ENCODE data around the gene CIRBP. TPM values are rescaled to one million over a fixed set of nuclear protein-coding genes. Genes with fewer than 3 reads are reported as not detected.

Gene CIRBP
- total RNA-seq = 300 and 380 TPM in 2 replicates

GRCh38 chr19:1269065-1269477 is at the start of gene CIRBP:
Gene CIRBP (plus strand): TSS chr19:1269332. CDS start chr19:1270934, 1,602 bp downstream.
- H3K27me3 ChIP-seq (ENCODE audit: insufficient read depth, low read length) = no peaks in the 10 kb centered on the region
- H3K4me2 ChIP-seq (ENCODE audit: insufficient read depth, low read length) = peak within 1 kb of the TSS; percentile 76
- no peak within 1 kb of the TSS for H2AFZ ChIP-seq (ENCODE audit: low read length)
- H3K4me3 ChIP-seq (ENCODE audit: insufficient read depth, low read length) = peak within 1 kb of the TSS; percentile 75
- H3K79me2 ChIP-seq (ENCODE audit: insufficient read depth, low read length) = peaks cover 48% of the 10 kb centered on the region
- H3K9me3 ChIP-seq (ENCODE audit: low read depth, low read length) = no peaks in the 10 kb centered on the region
- peak within 1 kb of the TSS; percentile 94 for H3K27ac ChIP-seq (ENCODE audit: low read depth, low read length)
- DNase-seq (ENCODE audit: insufficient read length, low spot score, missing footprints) = peak; percentile 100
- TF ChIP-seq CTCF (IDR thresholded peaks at IDR 0.05; ENCODE audit: extremely low read depth, low read depth, low read length) = no peak
- H3K4me1 ChIP-seq (ENCODE audit: insufficient read depth, low read length) = peaks cover 59% of the 10 kb centered on the region
- peaks cover 37% of the 10 kb centered on the region for H3K36me3 ChIP-seq (ENCODE audit: insufficient read depth, low read length)
- H4K20me1 ChIP-seq (ENCODE audit: insufficient read depth, low read length) = peaks cover 36% of the 10 kb centered on the region

- Histone ChIP-seq H4K20me1 (ENCODE audit: insufficient read depth, low read length) (peaks cover 33% of the 10 kb centered on the region), H3K4me3 (ENCODE audit: insufficient read depth, low read length) (no peak overlapping the region), H3K79me2 (ENCODE audit: insufficient read depth, low read length) (peaks cover 67% of the 10 kb centered on the region), H3K36me3 (ENCODE audit: insufficient read depth, low read length) (peaks cover 21% of the 10 kb centered on the region), H3K4me1 (ENCODE audit: insufficient read depth, low read length) (peaks cover 18% of the 10 kb centered on the region), H3K9me3 (ENCODE audit: low read depth, low read length) (no peaks in the 10 kb centered on the region), H3K4me2 (ENCODE audit: insufficient read depth, low read length) (no peak overlapping the region), H3K27ac (ENCODE audit: low read depth, low read length) (no peak overlapping the region), H2AFZ (ENCODE audit: low read length) (no peak overlapping the region), H3K27me3 (ENCODE audit: insufficient read depth, low read length) (no peaks in the 10 kb centered on the region)
- TF ChIP-seq CTCF (IDR thresholded peaks at IDR 0.05; ENCODE audit: extremely low read depth, low read depth, low read length) = no peak
- DNase-seq (ENCODE audit: insufficient read length, low spot score, missing footprints) = no peak
Measured at GRCh38 chr19:1219786-1220476, 49.2 kb upstream of the CIRBP start.

GRCh38 chr19:1220477-1220930 is 48.6 kb upstream of the CIRBP start:
- Histone ChIP-seq H3K4me3 (ENCODE audit: insufficient read depth, low read length) (no peak overlapping the region), H3K27ac (ENCODE audit: low read depth, low read length) (no peak overlapping the region), H3K36me3 (ENCODE audit: insufficient read depth, low read length) (peaks cover 21% of the 10 kb centered on the region), H3K4me1 (ENCODE audit: insufficient read depth, low read length) (peaks cover 13% of the 10 kb centered on the region), H3K27me3 (ENCODE audit: insufficient read depth, low read length) (no peaks in the 10 kb centered on the region), H4K20me1 (ENCODE audit: insufficient read depth, low read length) (peaks cover 34% of the 10 kb centered on the region), H2AFZ (ENCODE audit: low read length) (no peak overlapping the region), H3K79me2 (ENCODE audit: insufficient read depth, low read length) (peaks cover 61% of the 10 kb centered on the region), H3K9me3 (ENCODE audit: low read depth, low read length) (no peaks in the 10 kb centered on the region), H3K4me2 (ENCODE audit: insufficient read depth, low read length) (no peak overlapping the region)
- no peak for DNase-seq (ENCODE audit: insufficient read length, low spot score, missing footprints)
- TF ChIP-seq CTCF (IDR thresholded peaks at IDR 0.05; ENCODE audit: extremely low read depth, low read depth, low read length) = no peak

Measured in osteoblast (primary cell).